NCI-H1436 (cell line): Measurements from ENCODE around the gene FOXK1.
"Not testable (repeated sequence)": the region's sequence is repeated elsewhere in the genome, so short reads cannot be mapped to it uniquely, and the experiment has no call there.

Experiments
- DNase-seq: peaks from one replicate; lab custom pipeline; 2025; lab: John Stamatoyannopoulos, UW

The FOXK1 gene

DNA sequence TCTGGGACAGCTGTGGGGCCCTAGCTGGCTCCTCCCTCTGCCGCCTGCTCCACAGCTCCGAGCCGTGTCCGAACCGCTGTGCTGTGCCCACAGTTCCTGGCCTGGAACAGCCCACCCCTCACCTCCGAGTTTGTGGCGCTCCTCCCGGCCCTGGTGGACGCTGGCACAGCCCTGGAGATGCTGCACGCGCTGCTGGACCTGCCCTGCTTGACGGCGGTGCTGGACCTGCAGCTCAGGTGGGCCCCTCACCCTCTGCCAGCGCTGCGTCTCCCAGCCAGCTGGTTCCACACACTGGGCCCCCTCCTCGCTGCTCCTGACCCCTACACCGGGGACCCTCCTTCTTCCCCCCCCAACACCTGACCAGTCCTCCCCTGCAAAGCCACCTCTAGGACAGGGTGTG lies 105.4 kb downstream of the FOXK1 start:
- DNase-seq, result no peak

DNA sequence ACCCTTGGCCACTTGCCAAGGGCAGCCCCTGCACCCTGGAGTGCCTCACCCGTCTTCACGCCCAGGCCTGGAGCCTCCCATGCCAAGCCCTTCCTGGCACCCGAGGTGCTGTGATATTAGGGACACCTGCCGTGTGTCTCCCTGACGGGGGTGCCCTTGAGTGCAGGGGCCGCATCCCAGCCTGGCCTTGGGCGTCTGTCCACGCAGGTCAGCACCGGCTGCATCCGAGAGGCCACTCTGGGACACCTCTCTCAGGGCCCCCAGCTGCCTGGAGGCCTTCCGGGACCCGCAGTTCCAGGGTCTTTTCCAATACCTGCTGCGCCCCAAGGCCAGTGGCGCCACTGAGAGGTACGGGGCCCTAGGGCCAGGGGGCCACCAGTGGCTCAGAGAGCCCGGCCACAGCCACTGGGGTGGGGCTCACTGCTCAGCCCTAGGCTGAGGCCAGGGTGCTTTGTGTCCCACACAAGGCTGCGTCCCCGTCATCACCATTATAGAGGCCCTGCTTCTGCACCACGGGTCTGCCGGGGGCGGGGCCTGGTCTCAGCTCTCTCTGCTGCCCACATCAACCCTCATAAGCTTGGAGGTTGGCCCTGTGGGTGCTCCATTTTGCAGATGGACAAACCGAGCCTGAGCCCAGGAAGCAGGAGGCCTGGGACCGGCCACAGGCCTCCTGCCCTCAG lies 106.0 kb downstream of the FOXK1 start:
- no peak for DNase-seq

DNA sequence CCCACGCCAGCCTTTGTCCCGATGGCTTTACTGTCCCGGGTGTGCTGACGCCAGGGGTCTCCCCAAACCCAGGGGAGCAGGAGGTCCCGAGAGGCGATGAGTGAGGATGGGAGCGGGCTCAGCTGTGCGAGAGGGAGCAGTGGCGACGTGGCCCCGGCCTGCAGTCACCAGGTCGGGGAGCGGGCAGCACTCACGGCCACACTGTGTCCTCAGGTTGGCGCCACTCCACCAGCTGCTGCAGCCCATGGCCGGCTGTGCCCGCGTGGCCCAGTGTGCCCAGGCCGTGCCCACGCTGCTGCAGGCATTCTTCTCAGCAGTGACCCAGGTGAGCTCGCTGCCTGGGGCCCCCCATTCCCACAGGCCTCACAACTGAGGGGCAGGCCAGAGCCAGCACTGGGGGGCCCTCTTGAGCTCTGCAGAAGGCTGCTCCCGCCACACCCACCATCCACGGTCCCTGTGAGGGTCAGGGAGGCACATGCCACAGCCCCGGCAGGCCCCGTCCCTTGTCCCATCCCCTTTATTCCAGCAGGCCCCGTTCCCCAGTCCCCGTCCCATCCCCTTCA lies 106.6 kb downstream of the FOXK1 start:
- DNase-seq, result no peak

DNA sequence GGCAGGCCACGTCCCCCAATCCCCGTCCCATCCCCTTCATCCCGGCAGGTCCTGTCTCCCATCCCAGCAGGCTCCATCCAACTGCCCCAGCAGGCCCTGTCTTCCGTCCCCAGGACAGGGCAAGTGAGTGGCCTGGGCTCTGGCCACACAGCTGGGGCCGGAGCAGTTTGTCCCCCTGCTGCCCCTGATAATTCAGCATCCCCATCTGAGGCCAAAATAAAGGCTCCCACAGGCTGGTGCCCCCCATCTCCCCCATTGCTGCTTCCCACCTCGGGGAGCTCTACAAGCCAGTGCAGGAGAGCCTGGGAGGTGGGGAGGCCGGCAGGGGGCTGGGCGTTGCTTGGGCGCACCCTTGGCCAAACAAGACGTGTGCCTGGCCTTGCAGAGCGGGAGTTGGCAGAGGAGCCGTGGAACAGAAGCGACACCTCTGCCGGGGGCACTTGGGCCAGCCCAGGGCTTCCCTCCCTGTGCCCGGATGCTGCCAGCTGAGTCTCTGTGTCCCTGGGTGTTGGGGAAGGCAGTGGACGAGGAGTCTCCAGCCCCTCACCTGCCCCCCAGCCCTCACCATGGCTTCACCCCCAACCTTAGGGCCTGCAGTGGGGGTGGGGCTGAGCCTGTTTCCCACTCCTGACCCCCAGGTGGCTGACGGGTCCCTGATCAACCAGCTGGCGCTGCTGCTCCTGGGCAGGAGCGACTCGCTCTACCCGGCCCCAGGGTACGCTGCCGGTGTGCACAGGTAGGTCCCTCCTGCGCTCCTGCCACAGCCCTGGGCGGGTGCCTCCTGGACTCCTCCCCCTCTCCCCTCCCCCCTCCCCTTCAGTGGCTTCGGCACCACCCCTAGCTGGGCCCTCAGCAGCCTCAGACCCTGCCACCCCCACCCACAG lies 107.3 kb downstream of the FOXK1 start:
- no peak for DNase-seq

GRCh38 chr7:4790078-4790465 lies 108.0 kb downstream of the FOXK1 start:
- DNase-seq, result no peak

DNA sequence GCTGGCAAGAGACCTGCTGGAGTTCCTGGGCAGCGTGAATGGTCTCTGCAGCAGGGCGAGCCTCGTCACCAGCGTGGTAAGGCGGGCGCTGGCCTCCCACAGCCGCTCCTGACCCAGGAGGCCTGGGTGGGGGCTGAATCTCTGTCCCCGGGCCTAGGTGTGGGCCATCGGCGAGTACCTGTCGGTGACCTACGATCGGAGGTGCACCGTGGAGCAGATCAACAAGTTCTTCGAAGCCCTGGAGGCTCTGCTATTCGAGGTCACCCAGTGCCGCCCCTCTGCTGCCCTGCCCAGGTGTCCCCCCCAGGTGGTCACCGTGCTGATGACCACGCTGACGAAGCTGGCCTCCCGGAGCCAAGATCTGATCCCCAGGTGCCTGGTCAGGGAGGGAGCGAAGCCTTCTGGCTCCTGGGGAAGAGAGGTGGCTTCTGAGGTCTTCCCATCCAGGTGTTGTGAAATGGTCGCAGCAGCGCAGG lies 108.5 kb downstream of the FOXK1 start:
- DNase-seq, result no peak

DNA sequence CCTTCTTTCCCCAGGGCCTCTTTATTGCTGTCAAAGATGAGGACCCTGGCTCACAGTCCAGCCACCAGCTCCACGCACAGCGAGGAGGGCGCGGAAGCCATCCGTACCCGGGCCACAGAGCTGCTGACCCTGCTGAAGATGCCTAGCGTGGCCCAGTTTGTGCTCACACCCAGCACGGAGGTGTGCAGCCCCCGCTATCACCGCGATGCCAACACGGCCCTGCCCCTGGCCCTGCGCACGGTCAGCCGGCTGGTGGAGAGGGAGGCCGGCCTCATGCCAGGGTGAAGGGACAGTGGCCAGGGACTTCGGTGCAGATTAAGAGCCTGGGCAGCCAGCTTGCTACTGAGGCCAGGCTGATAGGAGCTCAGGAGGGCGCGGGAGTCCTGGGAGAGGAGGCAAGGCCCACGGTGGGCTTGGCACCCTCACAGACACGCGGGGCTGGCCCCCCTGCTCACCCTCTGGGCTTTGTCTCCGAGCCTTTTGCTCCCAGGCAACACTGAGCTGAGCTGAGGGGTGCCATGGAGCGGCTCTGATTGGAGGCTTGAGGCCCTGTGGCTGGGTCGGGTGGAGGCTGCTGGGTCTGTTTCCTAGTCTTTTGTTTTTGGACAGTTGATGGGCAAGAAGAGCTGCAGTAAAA lies 109.1 kb downstream of the FOXK1 start:
- DNase-seq, result no peak

DNA sequence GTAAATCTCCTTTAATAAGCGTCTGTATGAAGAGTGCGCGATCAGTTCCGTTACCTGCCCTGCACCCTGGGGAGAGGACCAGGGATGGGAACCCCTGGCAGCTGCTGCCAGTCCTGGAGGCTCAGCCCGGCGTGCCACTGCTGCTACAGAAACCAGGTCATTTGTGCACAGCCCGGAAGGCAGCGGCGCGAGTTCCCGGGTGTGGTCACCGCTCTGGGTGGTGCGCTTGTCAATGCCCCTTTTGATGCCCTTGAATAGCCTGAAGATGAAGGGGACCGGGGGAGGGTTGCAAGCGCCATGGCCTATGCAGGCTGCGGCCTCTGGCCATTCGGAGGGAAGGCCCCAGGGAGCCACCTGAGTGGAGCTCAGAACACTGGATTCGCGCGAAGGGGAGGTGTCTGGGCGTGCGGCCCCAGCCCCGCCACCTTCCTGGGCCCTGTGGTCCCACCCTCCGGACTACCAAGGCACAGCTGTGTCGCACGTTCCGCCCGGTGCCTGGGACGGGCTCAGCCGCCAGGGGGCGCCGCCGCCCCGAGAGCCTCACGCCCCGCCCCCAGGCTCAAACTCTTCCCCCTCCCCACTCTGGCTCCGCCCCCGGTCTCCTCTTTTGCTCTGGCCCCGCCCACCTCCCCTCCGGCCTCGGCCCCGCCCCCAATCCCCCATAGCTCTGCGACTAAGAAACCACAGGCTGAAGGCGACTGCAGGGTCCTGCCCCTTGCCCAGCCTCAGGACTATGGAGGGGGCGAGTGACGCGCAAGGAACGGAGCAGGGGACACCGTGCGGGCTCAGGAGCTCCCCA lies 109.8 kb downstream of the FOXK1 start:
- no peak for DNase-seq

DNA sequence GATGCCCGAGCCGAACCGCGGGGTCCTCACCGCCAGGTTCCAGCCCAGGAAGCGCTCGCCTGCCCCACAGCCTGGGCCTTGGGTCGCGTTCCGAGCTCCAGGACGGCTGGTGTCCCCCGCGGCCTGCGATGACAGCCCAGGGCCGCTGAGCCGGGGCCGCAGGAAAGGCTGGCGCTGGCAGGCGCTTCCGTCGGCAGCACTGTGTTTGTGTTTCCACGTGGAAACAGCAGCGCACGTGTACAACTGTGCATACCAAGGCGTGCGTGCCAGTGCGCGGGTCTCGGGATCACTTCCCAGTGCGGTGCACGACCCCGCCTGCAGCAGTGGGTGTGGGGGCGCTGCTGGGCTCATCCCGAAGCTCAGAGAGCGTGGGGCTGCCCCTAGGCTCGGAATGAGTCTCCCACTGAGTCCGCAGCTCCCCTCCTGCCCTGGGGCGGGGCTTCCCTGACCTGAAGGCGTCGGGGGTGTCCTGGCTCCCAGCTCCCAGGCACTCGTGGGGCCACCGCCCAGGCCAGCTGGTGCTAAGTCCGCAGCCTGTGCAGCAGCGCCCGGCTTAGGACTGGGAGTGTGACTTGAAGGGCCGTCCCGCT lies 110.5 kb downstream of the FOXK1 start:
- DNase-seq, result no peak

GRCh38 chr7:4793385-4793993 lies 111.4 kb downstream of the FOXK1 start:
- not testable (repeated sequence) for DNase-seq

GRCh38 chr7:4794171-4794570 lies 112.1 kb downstream of the FOXK1 start:
- DNase-seq, result not testable (repeated sequence)

GRCh38 chr7:4794591-4795350 lies 112.7 kb downstream of the FOXK1 start:
- DNase-seq, result no peak

DNA sequence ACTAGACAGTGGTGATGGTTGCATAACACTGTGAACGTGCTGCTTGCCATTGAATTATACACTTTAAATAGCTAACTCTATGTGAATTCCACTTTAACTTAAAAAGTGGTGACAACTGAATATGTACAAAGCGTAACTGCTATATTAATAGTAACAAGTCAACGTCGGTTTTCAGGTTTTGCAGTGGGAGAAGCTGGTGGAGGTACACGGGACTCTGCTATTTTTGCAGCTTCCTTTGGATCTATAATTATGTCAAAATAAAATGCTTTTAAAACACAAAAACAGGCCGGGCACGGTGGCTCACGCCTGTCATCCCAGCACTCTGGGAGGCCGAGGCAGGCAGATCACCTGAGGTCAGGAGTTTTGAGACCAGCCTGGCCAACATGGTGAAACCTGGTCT lies 114.4 kb downstream of the FOXK1 start:
- no peak for DNase-seq

DNA sequence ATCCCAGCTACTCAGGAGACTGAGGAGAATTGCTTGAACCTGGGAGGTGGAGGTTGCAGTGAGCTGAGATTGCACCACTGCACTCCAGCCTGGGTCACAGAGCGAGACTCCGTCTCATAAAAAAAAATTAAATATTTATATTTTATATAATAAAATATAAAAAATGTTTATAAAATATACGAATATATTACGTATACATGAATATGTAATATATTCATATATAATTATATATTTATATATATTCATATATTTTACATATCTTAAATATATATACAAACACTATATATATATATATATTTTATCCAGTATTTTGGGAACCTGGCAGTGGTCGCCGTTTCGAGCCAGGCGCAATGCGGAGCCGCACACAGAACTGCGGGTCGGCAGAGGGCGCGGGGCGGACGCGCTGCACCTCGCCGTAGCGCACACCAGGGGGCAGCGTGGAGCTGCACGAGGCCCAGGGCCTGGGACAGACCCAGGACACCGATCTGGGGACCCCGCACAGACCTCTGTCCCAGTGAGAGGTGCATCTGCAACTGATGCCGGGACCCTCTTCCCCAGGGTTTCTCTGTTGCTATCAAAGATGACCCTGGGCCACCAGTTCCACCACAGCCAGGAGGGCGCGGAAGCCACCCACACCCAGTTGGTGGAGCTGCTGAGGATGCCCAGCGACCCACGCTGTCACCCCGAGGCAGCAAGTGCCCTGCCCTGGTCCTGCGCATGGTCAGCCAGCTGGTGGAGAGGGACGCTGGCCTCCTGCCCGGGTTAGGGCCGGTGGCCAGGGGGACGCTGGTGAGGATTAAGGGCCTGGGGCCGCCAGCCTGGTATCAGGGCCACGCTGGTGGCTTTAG lies 116.0 kb downstream of the FOXK1 start:
- no peak for DNase-seq

DNA sequence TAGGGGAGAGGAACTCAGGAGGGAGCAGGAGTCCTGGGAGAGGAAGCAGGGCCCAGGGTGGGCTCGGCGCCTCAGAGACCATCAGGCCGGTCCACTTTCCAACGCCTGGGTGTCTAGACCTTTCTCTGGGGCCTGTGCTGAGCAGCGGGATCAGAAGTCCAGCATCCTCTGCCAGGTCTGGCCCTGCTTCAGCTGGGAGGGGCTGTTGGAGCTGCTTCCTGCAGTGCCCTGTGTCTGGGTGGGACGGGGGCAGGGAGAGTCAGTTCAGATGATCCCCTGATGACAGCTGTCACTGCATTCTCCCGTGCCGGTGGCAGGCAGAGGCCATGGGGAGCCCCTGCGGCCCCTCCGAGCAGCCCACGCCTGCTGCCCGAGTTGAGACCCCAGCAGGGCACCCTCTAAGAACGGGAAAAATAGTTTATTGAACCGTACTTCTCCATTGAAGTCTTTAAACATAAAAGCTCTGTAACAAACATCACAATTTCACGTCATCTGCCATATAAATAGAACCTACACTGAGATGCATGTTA lies 116.7 kb downstream of the FOXK1 start:
- DNase-seq, result no peak

DNA sequence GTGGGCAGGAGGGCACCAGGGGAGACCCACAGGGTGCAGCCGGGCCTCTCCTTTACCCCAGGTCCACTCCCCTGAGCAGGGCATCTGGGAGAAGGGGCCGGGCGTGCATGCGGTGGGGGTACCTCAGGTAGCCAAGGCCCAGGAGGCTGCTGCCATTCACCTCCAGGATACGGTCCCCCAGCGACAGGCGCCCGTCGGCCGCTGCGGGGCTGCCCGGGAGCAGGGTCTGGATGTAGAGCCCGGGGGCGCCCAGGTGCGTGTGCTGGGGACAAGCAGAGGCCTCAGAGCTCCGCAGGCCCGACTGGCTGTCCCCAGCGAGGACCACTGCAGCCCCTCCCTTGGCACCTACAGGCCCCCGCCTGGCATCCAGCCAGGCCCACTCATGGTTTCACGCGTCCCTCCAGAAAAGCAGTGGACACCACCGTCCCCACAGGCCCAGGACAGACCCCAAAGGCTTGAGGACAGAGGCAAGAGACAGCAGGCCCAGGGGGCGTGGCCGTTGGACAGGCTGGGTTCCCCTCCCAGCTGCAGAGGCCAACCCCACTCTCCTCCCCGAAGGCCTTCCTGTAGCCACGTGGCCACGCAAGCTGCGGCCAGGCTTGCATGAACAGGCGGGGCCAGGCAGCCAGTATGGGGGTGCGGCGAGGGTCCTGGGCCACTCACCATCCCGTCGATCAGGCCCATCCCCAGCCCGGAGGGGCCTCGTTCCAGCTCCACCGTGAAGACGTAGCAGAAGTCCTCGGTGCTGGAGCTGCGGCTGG lies 117.6 kb downstream of the FOXK1 start:
- DNase-seq, result no peak

DNA sequence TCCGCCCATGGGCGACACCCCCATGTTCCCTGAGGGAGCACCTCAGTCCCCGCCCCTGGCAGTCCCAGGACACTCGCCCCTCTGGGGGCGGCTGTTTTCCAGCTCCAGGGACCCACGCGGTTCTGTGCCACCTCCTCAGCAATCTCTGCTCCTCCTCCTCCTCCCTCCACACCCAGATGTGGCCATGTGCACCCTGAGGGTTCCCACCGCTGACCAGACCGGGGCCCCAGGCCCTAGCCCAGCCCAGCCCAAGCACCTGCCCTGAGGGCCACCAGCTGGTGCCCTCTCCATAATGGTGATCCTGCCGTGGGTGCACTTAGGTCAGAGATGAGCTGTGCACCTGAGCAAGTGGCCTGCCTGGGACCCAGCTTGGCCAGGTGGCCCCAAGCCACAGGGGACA lies 118.4 kb downstream of the FOXK1 start:
- DNase-seq, result no peak
